ENCODE data around the gene ARHGAP22.

GRCh38 chr10:48450233-48450740 lies 154.6 kb downstream of the ARHGAP22 start:
- TF ChIP-seq POLR2A (IDR thresholded peaks at IDR 0.05; ENCODE audit: low read depth, low read length), result no peak
- TF ChIP-seq POLR2AphosphoS5 (IDR thresholded peaks at IDR 0.05; ENCODE audit: low read depth, low read length), result no peak
- TF ChIP-seq TAF1 (IDR thresholded peaks at IDR 0.05; ENCODE audit: low read depth, low read length), result no peak
- no peak for TF ChIP-seq POU2F2 (IDR thresholded peaks at IDR 0.05; ENCODE audit: low read depth, low read length)
- no peak for TF ChIP-seq SPI1 (IDR thresholded peaks at IDR 0.05; ENCODE audit: low read depth, low read length)
